Kidney epithelial cell (primary cell): ENCODE measurements around the gene RPS25. TPM values are rescaled to one million over a fixed set of nuclear protein-coding genes. Genes with fewer than 3 reads are reported as not detected.
"Not testable (repeated sequence)": the region's sequence is repeated elsewhere in the genome, so short reads cannot be mapped to it uniquely, and the experiment has no call there.

Experiments used
- DNase-seq: peaks from one replicate; pipeline ENCODE4 v3.0.0-alpha.2; 2010; ENCODE audit warnings: low read depth
- H3K27me3 ChIP-seq: 2 replicates; pipeline ENCODE4 v1.6.0; 2011; ENCODE audit warnings: low read length; ENCODE audit not compliant: control insufficient read depth, insufficient read depth
- H3K36me3 ChIP-seq: 2 replicates; pipeline ENCODE4 v1.5.1; 2011; ENCODE audit warnings: low read length; ENCODE audit not compliant: control insufficient read depth, insufficient read depth
- H3K4me3 ChIP-seq: 2 replicates; pipeline ENCODE4 v1.5.1; 2011; ENCODE audit warnings: low read depth, mild to moderate bottlenecking, control low read depth, low read length
- CTCF ChIP-seq: IDR thresholded peaks from 2 replicates; pipeline ENCODE4 v1.5.1; 2011; ENCODE audit warnings: mild to moderate bottlenecking, moderate library complexity, low read length, control low read depth, inconsistent platforms; ENCODE audit not compliant: insufficient read depth, poor library complexity, severe bottlenecking
- total RNA-seq: library from RNA; depleted of rRNA; stranded (reverse); fragments of >200 nt; gene quantifications from 2 replicates; pipeline ENCODE4 v1.2.3, GENCODE V29; 2015

Gene RPS25
- total RNA-seq, 1 donor from 2014 or later, result 1,597 TPM

GRCh38 chr11:119042927-119043326, 24.8 kb upstream of the RPS25 start:
- no peak for DNase-seq
- Histone ChIP-seq H3K27me3 (no peaks in the 10 kb centered on the region), H3K4me3 (no peak overlapping the region), H3K36me3 (peaks cover 6% of the 10 kb centered on the region)
- TF ChIP-seq CTCF, result no peak

- no peak for DNase-seq
- no peak for TF ChIP-seq CTCF
Measured at GRCh38 chr11:119041821-119042514, 23.8 kb upstream of the RPS25 start.

GRCh38 chr11:119039471-119039870, 21.3 kb upstream of the RPS25 start:
- H3K27me3 ChIP-seq, H3K4me3 ChIP-seq, H3K36me3 ChIP-seq, DNase-seq: not testable (repeated sequence)

More at GRCh38 chr11:119041821-119042514, 23.8 kb upstream of the RPS25 start:
- H3K27me3 ChIP-seq, result no peaks in the 10 kb centered on the region
- peaks cover 6% of the 10 kb centered on the region for H3K36me3 ChIP-seq
- no peak overlapping the region for H3K4me3 ChIP-seq

- H3K4me3 ChIP-seq, result no peak overlapping the region
- no peak for TF ChIP-seq CTCF
- DNase-seq, result no peak
- no peaks in the 10 kb centered on the region for H3K36me3 ChIP-seq
- no peaks in the 10 kb centered on the region for H3K27me3 ChIP-seq
Measured at GRCh38 chr11:119038884-119039283, 20.7 kb upstream of the RPS25 start.

GRCh38 chr11:119034813-119035212, 16.7 kb upstream of the RPS25 start:
- no peak for TF ChIP-seq CTCF
- no peak overlapping the region for H3K4me3 ChIP-seq
- no peak for DNase-seq
- H3K27me3 ChIP-seq, result no peaks in the 10 kb centered on the region
- no peaks in the 10 kb centered on the region for H3K36me3 ChIP-seq

- H3K4me3 ChIP-seq, H3K27me3 ChIP-seq, DNase-seq, H3K36me3 ChIP-seq: not testable (repeated sequence)
Measured at GRCh38 chr11:119033421-119033820, 15.3 kb upstream of the RPS25 start.

- DNase-seq, result no peak
- H3K27me3 ChIP-seq, result no peaks in the 10 kb centered on the region
- H3K4me3 ChIP-seq, result no peak overlapping the region
- H3K36me3 ChIP-seq, result peaks cover 2% of the 10 kb centered on the region
- TF ChIP-seq CTCF, result no peak
Measured at GRCh38 chr11:119031912-119032280, 13.8 kb upstream of the RPS25 start.
